OCI-LY3 (cell line): ENCODE data around the gene PKLR.

Experiments
- EZH2phosphoT487 ChIP-seq: fragments of 200-600 bp; shearing (Covaris generic); IDR thresholded peaks from 2 replicates; pipeline ENCODE4 v1.6.1; 2018; ENCODE audit warnings: antibody characterized with exemption, mixed run types, low read depth
- TF ChIP-seq, protein P1 (sequence below): fragments of 200-600, 300-600 bp; sonication (generic); IDR thresholded peaks from 2 replicates; pipeline ENCODE4 v1.5.1; 2014; ENCODE audit warnings: antibody characterized with exemption, low read length, low read depth

DNA sequence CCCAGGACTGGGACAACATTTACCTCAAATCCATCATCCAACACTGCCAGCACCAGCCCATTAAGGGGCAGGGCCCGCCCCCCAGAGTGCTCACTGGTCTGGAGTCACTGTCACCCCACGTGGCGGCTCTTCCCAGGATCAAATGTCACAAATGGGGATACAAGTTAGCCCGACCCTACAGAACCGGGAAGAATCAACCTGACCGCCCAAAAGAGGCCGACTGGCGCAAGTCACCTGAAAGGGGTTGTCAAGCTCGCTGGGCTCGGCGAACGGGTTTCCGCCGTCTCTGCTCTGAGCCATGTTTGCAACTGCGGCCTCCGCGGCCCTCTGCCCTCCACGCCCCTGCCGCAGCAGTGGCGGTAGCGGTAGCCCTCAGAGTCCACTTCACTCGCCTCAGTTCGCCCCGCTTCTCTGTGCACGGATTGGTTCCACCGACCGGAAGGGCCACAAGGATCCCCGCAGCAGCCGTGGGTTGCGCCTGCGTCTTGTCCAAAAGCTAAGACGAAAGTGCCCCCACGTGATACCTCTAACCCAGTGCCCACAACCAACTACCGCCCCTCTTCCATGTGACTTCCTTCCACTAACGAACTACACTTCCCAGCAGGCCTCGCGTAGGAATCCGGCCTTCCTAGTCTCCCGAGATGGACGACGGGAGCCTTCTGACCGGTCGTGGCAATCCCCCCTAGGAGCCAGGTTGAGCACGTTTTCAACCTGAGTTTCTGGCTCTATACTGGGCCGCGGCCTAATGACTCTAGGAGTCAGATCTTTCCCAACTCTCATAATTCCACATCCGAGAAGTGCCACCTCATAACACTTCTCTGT, 39.2 kb downstream of the PKLR start, which contains the start of gene SCAMP3:
- TF ChIP-seq, protein P1, sequence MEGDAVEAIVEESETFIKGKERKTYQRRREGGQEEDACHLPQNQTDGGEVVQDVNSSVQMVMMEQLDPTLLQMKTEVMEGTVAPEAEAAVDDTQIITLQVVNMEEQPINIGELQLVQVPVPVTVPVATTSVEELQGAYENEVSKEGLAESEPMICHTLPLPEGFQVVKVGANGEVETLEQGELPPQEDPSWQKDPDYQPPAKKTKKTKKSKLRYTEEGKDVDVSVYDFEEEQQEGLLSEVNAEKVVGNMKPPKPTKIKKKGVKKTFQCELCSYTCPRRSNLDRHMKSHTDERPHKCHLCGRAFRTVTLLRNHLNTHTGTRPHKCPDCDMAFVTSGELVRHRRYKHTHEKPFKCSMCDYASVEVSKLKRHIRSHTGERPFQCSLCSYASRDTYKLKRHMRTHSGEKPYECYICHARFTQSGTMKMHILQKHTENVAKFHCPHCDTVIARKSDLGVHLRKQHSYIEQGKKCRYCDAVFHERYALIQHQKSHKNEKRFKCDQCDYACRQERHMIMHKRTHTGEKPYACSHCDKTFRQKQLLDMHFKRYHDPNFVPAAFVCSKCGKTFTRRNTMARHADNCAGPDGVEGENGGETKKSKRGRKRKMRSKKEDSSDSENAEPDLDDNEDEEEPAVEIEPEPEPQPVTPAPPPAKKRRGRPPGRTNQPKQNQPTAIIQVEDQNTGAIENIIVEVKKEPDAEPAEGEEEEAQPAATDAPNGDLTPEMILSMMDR = no peak
- no peak for TF ChIP-seq EZH2phosphoT487
